T follicular helper cell (primary cell): Measurements from ENCODE around the gene GGTLC1.
"Not testable (repeated sequence)": the region's sequence is repeated elsewhere in the genome, so short reads cannot be mapped to it uniquely, and the experiment has no call there.

Experiments
- DNase-seq: peaks from one replicate; pipeline ENCODE4 v3.0.0-alpha.2; 2020; ENCODE audit warnings: low read depth

GGTLC1 gene

GRCh38 chr20:23994001-23994633 is 5.5 kb upstream of the GGTLC1 start:
- DNase-seq: not testable (repeated sequence)

- DNase-seq: not testable (repeated sequence)
These were observed 4.9 kb upstream of the GGTLC1 start for GRCh38 chr20:23993440-23993839.

GRCh38 chr20:23990296-23990695 is 1.7 kb upstream of the GGTLC1 start:
- not testable (repeated sequence) for DNase-seq

- DNase-seq: not testable (repeated sequence)
These were observed 387 bp upstream of the GGTLC1 start for GRCh38 chr20:23988966-23989365.

- DNase-seq: not testable (repeated sequence)
These were observed 1.9 kb downstream of the GGTLC1 start for GRCh38 chr20:23986716-23987115.

GRCh38 chr20:23986310-23986709 is 2.3 kb downstream of the GGTLC1 start:
- DNase-seq: not testable (repeated sequence)

GRCh38 chr20:23985790-23986225 is 2.8 kb downstream of the GGTLC1 start:
- not testable (repeated sequence) for DNase-seq

GRCh38 chr20:23985066-23985789 is 3.4 kb downstream of the GGTLC1 start:
- DNase-seq: not testable (repeated sequence)

- DNase-seq: not testable (repeated sequence)
These were observed 4.0 kb downstream of the GGTLC1 start for GRCh38 chr20:23984476-23985023.

GRCh38 chr20:23982112-23983018 is 6.2 kb downstream of the GGTLC1 start:
- DNase-seq: not testable (repeated sequence)

- not testable (repeated sequence) for DNase-seq
These were observed 7.1 kb downstream of the GGTLC1 start for GRCh38 chr20:23981526-23981925.

- not testable (repeated sequence) for DNase-seq
These were observed 7.6 kb downstream of the GGTLC1 start for GRCh38 chr20:23981014-23981413.

- not testable (repeated sequence) for DNase-seq
These were observed 8.4 kb downstream of the GGTLC1 start for GRCh38 chr20:23979899-23980811.

GRCh38 chr20:23979380-23979779 is 9.2 kb downstream of the GGTLC1 start:
- not testable (repeated sequence) for DNase-seq

GRCh38 chr20:23978457-23978856 is 10.1 kb downstream of the GGTLC1 start:
- DNase-seq: not testable (repeated sequence)

- no peak for DNase-seq
These were observed 13.6 kb downstream of the GGTLC1 start for GRCh38 chr20:23974966-23975365.

- no peak for DNase-seq
These were observed 17.3 kb downstream of the GGTLC1 start for GRCh38 chr20:23971310-23971709.

- DNase-seq: no peak
These were observed 18.5 kb downstream of the GGTLC1 start for GRCh38 chr20:23970049-23970448.

GRCh38 chr20:23967616-23967979 is 21.0 kb downstream of the GGTLC1 start:
- DNase-seq: no peak

- no peak for DNase-seq
These were observed 21.5 kb downstream of the GGTLC1 start for GRCh38 chr20:23966927-23967615.
